ENCODE results near the gene XAB2. TPM values are rescaled to one million over a fixed set of nuclear protein-coding genes. Genes with fewer than 3 reads are reported as not detected.

The XAB2 gene
- total RNA-seq, 1 experiment from 2014 or later = 36.9 TPM

DNA sequence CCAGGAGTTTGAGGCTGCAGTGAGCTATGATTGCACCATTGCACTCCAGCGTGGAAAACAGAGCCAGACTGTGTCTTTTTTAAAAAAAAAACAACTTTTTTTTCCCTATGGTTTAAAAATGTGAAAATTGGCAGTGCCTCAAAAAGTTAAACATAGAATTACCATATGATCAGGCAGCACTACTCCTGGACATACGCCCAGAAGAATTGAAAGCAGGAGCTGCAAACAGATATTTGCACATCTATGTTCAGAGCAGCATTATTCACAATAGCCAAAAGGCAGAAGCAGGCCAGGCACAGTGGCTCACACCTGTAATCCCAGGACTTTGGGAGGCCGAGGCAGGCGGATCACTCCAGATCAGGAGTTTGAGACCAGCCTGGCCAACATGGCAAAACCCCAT is 35.7 kb upstream of the XAB2 start:
- DNase-seq (ENCODE audit: low read depth, low spot score) (no peak), ATAC-seq (no peak)
- H3K9me3 ChIP-seq (ENCODE audit: control insufficient read depth, insufficient read depth, low read depth, low read length) = no peaks in the 10 kb centered on the region
- CTCF ChIA-PET = no interaction called here
- no TSS peak for BruUV-seq (replicated peaks)
- no peak overlapping the region for H3K27ac ChIP-seq (ENCODE audit: low read length)
- no peak overlapping the region for H3K4me3 ChIP-seq (ENCODE audit: low read depth in 2 of 2, low read length in 2 of 2)
- TF ChIP-seq SIN3A (IDR thresholded peaks at IDR 0.05; ENCODE audit: borderline replicate concordance, insufficient read depth, low read depth, low read length) = no peak
- TF ChIP-seq TCF7L2 (IDR thresholded peaks at IDR 0.05; ENCODE audit: low read depth, low read length) = no peak
- TF ChIP-seq, protein P1, sequence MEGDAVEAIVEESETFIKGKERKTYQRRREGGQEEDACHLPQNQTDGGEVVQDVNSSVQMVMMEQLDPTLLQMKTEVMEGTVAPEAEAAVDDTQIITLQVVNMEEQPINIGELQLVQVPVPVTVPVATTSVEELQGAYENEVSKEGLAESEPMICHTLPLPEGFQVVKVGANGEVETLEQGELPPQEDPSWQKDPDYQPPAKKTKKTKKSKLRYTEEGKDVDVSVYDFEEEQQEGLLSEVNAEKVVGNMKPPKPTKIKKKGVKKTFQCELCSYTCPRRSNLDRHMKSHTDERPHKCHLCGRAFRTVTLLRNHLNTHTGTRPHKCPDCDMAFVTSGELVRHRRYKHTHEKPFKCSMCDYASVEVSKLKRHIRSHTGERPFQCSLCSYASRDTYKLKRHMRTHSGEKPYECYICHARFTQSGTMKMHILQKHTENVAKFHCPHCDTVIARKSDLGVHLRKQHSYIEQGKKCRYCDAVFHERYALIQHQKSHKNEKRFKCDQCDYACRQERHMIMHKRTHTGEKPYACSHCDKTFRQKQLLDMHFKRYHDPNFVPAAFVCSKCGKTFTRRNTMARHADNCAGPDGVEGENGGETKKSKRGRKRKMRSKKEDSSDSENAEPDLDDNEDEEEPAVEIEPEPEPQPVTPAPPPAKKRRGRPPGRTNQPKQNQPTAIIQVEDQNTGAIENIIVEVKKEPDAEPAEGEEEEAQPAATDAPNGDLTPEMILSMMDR (IDR thresholded peaks at IDR 0.05) = no peak
- TF ChIP-seq POLR2AphosphoS5 (IDR thresholded peaks at IDR 0.05; ENCODE audit: low read depth, low read length) = no peak
- TF ChIP-seq, protein P2, sequence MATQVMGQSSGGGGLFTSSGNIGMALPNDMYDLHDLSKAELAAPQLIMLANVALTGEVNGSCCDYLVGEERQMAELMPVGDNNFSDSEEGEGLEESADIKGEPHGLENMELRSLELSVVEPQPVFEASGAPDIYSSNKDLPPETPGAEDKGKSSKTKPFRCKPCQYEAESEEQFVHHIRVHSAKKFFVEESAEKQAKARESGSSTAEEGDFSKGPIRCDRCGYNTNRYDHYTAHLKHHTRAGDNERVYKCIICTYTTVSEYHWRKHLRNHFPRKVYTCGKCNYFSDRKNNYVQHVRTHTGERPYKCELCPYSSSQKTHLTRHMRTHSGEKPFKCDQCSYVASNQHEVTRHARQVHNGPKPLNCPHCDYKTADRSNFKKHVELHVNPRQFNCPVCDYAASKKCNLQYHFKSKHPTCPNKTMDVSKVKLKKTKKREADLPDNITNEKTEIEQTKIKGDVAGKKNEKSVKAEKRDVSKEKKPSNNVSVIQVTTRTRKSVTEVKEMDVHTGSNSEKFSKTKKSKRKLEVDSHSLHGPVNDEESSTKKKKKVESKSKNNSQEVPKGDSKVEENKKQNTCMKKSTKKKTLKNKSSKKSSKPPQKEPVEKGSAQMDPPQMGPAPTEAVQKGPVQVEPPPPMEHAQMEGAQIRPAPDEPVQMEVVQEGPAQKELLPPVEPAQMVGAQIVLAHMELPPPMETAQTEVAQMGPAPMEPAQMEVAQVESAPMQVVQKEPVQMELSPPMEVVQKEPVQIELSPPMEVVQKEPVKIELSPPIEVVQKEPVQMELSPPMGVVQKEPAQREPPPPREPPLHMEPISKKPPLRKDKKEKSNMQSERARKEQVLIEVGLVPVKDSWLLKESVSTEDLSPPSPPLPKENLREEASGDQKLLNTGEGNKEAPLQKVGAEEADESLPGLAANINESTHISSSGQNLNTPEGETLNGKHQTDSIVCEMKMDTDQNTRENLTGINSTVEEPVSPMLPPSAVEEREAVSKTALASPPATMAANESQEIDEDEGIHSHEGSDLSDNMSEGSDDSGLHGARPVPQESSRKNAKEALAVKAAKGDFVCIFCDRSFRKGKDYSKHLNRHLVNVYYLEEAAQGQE (IDR thresholded peaks at IDR 0.05; ENCODE audit: insufficient read depth in 1 of 2, low read depth in 2 of 2, low read length in 1 of 2) = no peak
- H3K36me3 ChIP-seq (ENCODE audit: control insufficient read depth, insufficient read depth, low read length) = no peaks in the 10 kb centered on the region
- H3K27me3 ChIP-seq (ENCODE audit: control insufficient read depth, insufficient read depth, low read length) = no peaks in the 10 kb centered on the region
- no peaks in the 10 kb centered on the region for H3K4me1 ChIP-seq (ENCODE audit: control insufficient read depth, insufficient read depth, low read length)
- in situ Hi-C loops (cut with HindIII; ENCODE audit: low pct_unique_long_range_greater_than_20kb, low sequenced_read_pairs) (no loop called here), intact Hi-C loops (cut with micrococcal nuclease; ENCODE audit: unreplicated experiment) (no loop called here)
- POLR2A ChIA-PET = interaction anchor here (0.5 kb wide), 1 partner anchor 241 kb away, joined by 4 read pairs; no protein-coding TSS in a partner anchor

DNA sequence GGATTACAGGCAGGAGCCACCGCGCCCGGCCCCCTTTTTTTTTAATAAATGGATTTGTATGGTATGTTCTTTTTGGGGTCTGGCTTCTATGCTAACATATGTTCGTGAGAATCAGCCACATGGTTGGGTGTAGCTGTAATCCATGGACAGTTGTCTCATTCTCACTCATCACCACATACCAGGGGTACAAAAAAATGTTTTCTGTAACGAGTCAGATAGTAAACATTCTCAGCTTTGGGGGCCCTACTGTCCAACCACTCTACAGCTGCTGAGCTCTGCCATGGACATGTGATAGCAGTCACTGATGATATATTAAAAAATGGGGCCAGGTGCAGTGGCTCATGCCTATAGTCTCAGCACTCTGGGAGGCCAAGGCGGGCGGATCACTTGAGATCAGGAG is 34.4 kb upstream of the XAB2 start:
- H3K36me3 ChIP-seq (ENCODE audit: control insufficient read depth, insufficient read depth, low read length) = no peaks in the 10 kb centered on the region
- H3K9me3 ChIP-seq (ENCODE audit: control insufficient read depth, insufficient read depth, low read depth, low read length) = no peaks in the 10 kb centered on the region
- CTCF ChIA-PET = no interaction called here
- no peaks in the 10 kb centered on the region for H3K4me1 ChIP-seq (ENCODE audit: control insufficient read depth, insufficient read depth, low read length)
- in situ Hi-C loops (cut with HindIII; ENCODE audit: low pct_unique_long_range_greater_than_20kb, low sequenced_read_pairs) = no loop called here
- intact Hi-C loops (cut with micrococcal nuclease; ENCODE audit: unreplicated experiment) = no loop called here
- no peak overlapping the region for H3K4me3 ChIP-seq (ENCODE audit: low read depth in 2 of 2, low read length in 2 of 2)
- TF ChIP-seq TCF7L2 (IDR thresholded peaks at IDR 0.05; ENCODE audit: low read depth, low read length) (no peak), SIN3A (IDR thresholded peaks at IDR 0.05; ENCODE audit: borderline replicate concordance, insufficient read depth, low read depth, low read length) (no peak), POLR2AphosphoS5 (IDR thresholded peaks at IDR 0.05; ENCODE audit: low read depth, low read length) (no peak)
- TF ChIP-seq, protein P2 (IDR thresholded peaks at IDR 0.05; ENCODE audit: insufficient read depth in 1 of 2, low read depth in 2 of 2, low read length in 1 of 2) = no peak
- TF ChIP-seq, protein P1 (IDR thresholded peaks at IDR 0.05) = no peak
- ATAC-seq (no peak), DNase-seq (ENCODE audit: low read depth, low spot score) (no peak)
- no TSS peak for BruUV-seq (replicated peaks)
- POLR2A ChIA-PET = no interaction called here
- H3K27ac ChIP-seq (ENCODE audit: low read length) = no peak overlapping the region
- H3K27me3 ChIP-seq (ENCODE audit: control insufficient read depth, insufficient read depth, low read length) = no peaks in the 10 kb centered on the region
